Tongue (tissue), 2 donors: ENCODE measurements around the gene ASCC1. TPM values are rescaled to one million over a fixed set of nuclear protein-coding genes. Genes with fewer than 3 reads are reported as not detected.

Source experiments
- DNase-seq: peaks from one replicate; pipeline ENCODE4 v3.0.0-alpha.2; 2015
- total RNA-seq: library from RNA; depleted of rRNA; stranded (reverse); fragments of >200 nt; gene quantifications from one replicate; pipeline ENCODE4 v1.2.3, GENCODE V29; 2014

Gene ASCC1
- total RNA-seq, 1 donor from 2014 or later: 29.0 TPM

DNA sequence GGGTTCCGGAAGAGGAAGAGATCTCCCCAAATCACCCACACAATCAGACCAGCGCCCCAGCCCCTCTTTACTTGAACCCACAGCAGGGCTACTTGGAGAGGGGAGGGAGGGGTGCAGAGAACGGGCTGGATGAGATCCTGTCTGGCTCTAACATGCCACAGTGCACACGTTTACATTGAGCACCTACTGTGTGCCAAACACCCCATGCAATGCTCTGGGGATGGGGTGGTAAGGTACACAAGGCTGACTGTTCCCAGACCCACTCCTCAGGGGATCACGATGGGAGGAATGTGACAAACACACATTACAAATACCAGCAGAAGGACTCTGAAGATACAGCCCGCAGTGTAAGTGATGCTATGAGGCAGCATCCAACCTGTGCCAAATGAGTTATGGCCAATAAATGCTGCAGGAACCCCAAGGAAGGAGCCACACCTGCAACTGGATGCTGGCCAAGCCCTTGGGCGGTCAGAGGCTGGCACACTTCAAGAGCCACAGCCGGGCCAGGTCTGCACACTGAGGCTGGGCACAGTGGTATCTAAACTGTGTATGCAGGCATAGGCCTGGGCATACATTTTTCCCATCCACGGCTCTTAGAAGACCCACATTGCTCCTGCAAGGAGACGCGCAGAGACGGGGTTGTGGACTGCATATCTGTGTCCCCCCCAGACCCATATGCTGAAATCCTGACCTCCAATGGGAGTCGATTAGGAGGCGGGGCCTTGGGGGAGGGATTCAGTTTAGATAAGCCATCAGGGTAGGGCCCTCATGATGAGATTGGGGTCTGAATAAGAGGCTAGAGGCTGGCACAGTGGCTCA is 134.1 kb downstream of the ASCC1 start:
- no peak for DNase-seq

DNA sequence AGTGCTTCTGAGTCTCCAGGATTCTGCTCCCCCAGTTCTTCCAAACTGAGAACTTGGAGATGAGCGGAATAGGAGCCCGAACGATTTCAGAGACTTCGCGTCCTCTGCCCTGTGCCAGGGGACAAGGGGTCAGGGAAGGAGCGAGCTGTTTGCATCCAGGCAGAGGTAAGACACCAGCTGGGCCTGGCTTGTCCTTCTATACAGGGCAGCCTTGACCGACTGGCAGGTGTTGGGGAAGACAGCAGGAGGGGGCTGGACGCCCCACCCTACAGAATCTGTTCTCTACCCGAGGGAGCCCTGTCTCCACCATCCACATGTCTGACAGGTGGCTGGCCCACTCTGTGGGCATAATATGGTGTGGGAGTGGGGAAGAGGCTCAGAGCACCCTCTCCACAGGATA is 134.9 kb downstream of the ASCC1 start:
- no peak for DNase-seq

GRCh38 chr10:72080042-72080975 is 135.8 kb downstream of the ASCC1 start:
- no peak for DNase-seq

GRCh38 chr10:72079356-72079755 is 136.7 kb downstream of the ASCC1 start:
- no peak for DNase-seq

- no peak for DNase-seq
These were observed 138.6 kb downstream of the ASCC1 start for GRCh38 chr10:72077275-72077990.

DNA sequence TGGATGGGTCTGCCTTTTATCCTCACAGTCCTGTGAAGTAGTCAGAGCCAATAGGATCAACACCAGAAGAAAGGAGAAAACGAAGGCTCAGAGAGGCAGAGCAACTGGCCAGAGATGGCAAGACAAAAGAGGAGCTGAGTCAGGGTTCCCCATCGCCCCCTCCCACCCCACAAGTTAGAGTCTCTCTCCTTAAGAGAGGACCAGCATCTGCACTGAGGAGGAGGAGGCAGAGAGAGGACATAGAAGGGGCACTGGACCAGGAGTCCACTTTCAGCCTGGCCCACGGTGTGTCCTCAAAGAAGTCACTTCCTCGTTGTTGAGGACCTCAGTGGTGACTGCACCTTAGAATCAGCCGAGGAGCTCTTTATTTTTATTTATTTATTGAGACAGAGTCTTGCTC is 139.3 kb downstream of the ASCC1 start:
- no peak for DNase-seq

- DNase-seq: no peak
These were observed 140.5 kb downstream of the ASCC1 start for GRCh38 chr10:72075376-72076115.

DNA sequence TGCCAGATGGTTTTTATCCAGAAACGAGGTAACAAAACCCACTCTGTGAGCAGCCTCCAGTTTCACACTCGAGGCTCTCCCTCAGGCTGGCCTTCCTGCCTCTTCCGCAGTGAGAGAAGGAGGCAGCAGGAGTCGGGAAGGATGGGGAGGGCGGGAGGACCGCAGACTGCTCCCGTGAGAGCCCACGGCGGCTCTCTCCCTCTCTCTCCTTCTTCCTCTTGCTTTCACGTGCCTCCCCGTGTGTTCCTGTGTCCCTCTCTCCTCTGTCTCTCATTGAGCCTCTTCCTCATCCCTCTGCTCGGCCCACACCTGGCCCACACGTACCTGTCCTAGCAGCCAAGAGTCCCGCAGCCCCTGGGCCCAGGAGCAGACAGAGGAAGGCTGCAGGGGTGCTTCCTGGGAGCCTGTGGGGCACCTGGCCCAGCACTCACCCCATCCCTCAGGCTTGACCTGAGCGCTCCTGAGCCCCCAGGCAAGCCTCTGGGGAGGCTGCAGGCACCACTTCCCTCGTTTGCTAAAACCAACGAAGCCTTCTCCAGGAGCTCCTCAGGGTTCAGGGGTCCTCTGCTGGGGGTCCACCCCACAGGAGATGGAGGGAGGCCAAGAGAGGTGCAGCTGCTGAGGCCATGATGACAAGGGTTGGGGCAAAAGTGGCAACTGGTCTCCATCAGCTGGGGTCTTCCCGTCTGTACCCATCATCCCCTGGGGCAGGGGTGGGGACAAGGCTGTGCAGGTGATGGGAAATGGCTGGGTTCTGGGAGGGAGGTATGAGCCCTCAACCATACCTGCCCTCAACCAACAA is 141.3 kb downstream of the ASCC1 start:
- DNase-seq: no peak

- no peak for DNase-seq
These were observed 142.1 kb downstream of the ASCC1 start for GRCh38 chr10:72073708-72074573.

GRCh38 chr10:72072639-72073038 is 143.4 kb downstream of the ASCC1 start:
- no peak for DNase-seq

DNA sequence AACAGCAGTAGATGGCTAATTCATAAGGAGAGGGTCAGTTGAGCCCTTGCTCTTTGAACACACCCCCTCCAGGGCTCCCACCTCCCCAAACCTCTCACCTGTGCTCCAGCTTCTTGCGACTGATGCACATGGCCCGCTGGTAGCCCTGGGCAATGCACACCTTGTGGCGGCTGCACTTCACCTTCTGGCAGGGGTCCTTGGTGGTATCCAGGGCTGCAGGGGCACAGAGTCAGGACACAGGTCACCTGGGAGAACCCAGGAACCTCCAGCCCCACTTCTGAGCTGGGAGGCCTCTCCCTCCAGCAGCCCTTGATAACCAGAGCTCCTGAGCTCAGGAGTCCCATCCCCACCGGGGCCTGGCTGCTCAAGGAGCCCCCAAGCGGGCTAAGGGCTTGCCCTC is 144.0 kb downstream of the ASCC1 start:
- DNase-seq: no peak

GRCh38 chr10:72069751-72070526 is 146.1 kb downstream of the ASCC1 start:
- no peak for DNase-seq

DNA sequence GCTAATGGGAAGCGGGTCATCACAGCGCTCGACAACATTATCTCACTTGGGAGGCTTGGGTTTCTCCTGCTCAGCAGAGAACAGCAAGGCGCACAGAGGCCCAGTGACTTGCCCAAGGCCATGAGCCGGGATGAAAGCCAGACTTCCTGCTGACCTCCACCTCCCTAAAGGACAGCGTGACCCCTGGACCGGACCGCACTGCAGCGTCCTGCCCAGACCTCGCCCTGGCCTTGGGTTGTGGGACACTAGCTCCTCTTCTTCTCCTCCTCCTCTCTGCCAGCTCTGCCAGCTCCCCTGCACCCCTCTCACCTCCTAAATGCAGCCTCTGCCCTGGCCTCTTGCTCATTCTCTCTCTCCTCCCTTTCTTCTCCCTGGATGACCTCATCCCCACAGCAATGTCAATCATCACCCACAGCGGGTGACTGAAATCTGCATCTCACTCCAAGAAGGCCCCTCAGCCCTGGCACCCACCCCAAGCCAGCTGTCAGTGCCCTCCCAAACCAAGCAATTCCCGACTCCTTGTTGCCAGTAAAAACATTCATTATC is 147.1 kb downstream of the ASCC1 start:
- no peak for DNase-seq

DNA sequence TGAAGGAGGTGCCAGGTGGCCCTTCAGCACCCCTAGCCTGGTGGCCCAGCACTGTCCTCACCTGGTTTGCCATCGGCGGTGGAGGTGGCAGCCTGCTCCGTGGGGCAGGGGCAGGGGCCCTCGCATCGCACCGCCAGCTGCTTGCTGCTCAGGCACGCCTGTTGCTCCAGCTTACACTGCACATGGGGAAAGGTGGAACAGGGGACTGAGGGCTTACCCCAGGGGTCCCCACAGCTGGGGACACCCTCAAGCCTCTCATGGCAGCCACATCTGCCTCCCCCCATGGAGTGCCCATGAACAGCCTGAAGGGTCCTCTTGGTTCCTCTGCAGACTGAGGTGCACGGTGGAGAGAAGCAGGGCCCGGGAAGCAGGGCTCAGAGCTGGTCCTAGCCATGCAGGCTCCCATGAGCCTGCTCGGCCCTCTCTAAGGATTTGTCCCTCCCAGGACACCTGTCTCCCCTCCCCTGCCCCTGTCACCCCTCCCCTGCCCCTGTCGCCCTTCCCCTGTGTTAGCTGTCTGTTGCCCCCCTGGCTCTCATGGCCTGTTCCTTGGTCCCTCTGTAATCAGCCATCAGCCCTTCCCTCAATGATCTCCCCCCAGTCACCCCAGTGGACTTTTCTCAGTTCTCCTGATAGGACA is 147.8 kb downstream of the ASCC1 start:
- DNase-seq: no peak

DNA sequence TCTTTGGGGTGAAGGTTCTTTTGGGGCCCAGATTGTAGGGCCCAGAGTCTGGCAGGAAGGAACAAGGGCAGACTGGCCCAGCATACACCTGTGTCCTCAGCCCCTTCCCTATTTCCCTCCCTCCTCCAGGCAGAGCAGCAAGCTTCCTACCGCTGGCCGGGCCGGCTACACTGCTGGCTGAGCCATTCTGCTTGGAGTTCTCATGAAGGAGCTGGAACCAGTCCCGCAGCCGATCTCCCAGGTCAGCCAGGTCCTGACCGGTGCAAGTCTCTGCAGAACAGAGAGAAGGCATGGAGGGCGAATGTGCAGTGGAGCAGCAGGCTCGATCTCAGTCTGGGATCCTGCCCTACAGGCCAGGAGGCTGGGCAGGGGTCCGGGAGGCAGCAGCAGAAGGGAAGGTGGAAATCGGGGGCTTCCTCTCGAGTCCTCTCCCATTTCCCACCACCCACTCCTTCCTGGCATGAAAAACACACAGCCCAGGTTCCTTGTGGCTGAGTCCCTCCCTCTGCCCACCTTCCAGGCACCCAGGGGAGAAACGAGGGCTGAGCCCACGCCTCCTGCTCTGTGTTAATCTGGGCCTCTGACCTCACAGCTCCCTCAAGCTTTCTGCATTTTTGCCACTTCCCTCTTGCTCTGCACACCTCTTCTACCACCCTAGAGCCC is 148.5 kb downstream of the ASCC1 start:
- DNase-seq: no peak

DNA sequence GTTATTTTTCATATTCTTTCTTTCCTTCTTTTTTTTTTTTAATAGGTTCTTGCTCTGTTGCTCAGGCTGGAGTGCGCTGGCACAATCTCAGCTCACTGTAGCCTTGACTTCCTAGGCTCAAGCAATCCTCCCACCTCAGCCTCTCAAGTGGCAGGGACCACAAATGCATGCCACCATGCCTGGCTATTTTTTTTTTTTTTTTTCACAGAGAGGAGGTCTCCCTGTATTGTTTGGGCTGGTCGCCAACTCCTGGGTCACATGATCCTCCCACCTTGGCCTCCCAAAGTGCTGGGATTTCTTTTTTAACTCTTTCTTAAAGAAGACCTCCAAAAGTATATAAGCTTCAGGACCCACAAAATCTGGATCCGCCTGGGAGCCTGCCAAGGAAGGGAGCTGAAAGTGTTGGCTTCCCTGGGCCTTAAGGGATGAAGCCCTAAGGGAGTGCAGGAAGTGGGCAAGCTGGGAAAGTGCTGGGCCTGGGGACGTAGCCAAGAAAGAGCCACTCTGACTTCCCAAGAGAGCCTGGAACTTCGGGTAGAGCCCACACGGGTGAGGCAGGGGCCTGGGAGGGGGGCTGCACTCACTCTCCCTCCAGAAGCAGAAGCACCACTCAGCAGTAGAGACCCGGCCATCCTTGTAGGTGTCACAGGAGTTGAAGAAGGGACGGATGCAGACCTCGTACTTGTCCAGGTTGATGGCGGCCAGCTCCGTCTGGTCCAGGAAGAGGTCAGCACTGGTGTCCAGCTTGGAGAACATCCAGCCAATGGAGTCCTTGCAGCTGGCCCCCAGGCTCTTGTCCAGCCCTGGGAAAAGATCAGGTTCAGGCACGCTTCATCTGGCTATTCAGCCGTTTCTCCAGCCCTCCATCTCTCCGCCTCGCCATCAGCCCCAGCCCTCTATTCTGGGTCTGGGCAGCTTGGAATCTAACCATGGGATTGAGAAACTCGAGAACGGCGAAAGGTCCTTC is 149.5 kb downstream of the ASCC1 start:
- no peak for DNase-seq
